Stimulated activated CD4-positive, alpha-beta T cell treated with anti-CD3 and anti-CD28 coated beads, Interleukin-15, amount 100 ng/mL, for 1 hour (primary cell): ENCODE data around the gene ARMC10.
"Not testable (repeated sequence)": the region's sequence is repeated elsewhere in the genome, so short reads cannot be mapped to it uniquely, and the experiment has no call there.

Source experiments
- DNase-seq, 2 donors: peaks; one replicate each; pipeline ENCODE4 v3.0.0-alpha.2; 2020; ENCODE audit warnings: low read depth in 1 of 2, low spot score in 1 of 2

ARMC10 gene

DNA sequence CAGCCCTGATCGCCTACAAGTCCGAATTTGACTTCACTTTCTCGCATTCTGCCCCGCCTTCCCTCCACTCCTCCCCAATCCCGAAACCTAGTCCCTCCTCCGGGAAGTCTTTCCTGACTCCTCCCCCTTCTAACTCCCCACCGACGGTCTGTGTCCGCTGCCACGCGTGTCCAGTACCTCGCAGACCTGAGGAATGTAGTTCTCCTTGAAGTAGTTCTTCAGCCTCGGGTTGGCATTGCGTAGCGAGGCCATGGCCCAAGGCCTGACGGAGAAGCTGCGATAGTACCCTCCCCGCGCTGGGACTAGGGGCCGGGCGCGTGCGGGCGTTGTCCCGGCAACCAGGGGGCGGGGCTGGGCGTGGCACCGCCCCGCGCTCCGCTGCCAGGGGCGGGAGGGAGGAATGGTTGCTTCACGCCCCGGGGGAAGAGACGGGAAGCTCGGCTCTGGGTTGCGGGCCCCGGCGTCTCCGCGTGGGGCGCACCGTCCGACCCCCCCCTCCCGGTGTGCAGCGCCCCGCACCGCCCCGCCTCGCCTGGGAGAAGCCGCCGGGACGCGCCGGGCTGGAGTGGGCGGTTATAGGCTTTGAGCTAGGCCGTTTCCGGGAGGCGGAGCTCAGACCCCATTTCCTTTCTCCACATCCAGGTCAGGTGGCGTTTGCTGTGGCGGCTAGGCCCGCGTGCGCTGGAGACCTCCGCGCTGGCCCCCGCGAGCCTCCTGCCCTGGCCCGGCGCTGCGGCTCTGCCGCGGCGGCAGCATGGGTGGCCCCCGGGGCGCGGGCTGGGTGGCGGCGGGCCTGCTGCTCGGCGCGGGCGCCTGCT is at the start of gene ARMC10, which contains the start of gene FBXL13:
ARMC10 (plus strand) TSS at position 622 of the 818 bp plus-strand sequence; CDS start at position 755, 133 bp downstream.
FBXL13 (minus strand) TSS at position 278 of the 818 bp plus-strand sequence.
- DNase-seq = peak; percentile 81 to 91

DNA sequence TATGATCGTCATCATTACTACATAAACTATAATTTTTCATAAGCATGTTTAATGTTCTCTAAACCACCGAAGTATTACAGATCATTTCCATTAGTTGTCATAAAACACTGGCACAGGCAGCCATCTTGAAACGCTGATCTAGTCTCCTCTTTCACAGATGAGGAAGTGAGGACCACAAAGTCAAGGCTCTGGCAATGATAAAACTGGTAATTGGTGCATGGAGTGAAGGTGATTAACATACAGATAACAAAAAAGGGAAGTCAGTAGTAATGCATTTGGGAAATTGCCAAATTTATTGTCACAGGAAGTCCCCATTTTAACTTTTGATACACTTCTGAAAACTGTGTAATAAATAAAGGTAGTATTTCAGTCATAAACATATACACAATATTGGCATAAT is 49.6 kb upstream of the ARMC10 start:
- no peak for DNase-seq

DNA sequence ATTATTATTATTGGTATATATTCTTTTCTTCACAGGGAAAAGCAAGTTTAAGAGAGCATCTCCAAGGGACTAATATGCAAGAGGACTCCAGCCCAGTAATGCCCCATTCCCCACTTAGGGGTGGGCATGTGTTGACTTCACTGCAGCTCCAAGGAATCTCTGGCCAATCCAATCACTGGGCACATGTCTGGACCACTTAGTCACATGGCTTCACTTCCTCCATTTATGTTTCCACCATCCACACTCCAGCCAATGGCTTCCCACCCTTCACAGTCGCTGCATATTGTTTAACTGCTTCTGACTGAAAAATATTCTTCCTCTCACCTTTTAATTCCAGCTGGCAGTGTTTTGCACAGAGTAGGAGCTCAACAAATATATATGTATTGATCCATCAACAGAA is 43.9 kb upstream of the ARMC10 start:
- DNase-seq = no peak

DNA sequence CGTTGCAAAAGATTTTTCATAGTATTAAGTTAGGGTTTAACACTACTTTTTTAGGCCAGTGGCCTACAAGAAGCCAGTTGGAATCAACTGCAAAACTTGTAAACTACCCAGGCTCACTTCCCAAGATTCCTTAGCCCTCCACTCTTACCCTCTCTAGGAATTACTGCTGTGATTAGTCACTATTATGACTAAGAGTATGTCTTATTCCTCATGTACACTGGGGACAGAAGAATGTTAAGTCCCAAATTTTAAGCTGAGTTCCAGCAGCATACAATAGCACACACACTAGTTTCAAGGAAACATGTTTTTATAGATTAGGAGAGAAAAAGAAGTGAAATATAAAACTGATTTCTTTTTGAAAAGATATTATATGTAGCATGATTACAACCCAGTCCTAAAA is 43.2 kb upstream of the ARMC10 start:
- no peak for DNase-seq

DNA sequence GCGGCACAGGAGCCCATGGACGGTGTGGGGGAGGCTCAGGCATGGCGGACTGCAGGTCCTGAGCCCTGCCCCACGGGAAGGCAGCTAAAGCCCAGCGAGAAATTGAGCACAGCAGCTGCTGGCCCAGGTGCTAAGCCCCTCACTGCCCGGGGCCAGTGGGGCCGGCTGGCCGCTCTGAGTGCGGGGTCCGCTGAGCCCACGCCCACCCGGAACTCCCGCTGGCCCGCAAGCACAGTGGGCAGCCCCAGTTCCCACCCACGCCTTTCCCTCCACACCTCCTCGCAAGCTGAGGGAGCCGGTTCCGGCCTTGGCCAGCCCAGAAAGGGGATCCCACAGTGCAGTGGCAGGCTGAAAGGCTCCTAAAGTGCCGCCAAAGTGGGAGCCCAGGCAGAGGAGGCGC is 40.6 kb upstream of the ARMC10 start:
- not testable (repeated sequence) for DNase-seq

DNA sequence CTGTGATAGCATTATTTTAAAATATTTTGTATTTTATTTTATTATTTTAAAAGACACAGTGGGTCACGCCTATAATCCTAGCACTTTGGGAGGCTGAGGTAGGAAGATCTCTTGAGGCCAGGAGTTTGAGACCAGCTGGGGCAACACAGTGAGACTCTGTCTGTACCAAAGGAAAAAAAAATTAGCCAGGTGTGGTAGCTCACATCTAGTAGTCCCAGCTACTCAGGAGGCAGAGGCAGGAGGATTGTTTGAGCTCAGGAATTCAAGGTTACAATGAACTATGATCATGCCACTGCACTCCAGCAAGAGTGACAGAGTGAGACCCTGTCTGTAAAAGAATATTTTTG is 37.5 kb upstream of the ARMC10 start:
- no peak for DNase-seq

DNA sequence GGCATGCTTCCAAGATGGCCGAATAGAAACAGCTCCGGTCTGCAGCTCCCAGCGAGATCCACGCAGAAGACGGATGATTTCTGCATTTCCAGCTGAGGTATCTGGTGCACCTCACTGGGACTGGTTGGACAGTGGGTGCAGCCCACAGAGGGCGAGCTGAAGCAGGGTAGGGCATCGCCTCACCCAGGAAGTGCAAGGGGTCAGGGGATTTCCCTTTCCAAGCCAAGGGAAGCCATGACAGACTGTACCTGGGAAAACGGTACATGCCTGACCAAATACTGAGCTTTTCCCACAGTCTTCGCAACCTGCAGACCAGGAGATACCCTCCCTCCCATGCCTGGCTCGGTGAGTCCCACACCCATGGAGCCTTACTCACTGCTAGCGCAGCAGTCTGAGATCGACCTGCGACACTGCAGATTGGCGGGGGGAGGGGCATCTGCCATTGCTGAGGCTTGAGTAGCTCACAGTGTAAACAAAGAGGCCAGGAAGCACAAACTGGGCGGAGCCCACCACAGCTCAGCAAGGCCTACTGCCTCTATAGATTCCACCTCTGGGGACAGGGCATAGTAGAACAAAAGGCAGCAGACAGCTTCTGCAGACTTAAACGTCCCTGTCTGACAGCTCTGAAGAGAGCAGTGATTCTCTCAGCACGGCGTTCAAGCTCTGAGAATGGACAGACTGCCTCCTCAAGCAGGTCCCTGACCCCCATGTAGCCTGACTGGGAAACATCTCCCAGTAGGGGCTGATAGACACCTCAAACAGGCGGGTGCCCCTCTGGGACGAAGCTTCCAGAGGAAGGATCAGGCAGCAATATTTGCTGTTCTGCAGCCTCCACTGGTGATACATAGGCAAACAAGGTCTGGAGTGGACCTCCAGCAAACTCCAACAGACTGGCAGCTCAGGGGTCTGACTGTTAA is 36.9 kb upstream of the ARMC10 start:
- not testable (repeated sequence) for DNase-seq

DNA sequence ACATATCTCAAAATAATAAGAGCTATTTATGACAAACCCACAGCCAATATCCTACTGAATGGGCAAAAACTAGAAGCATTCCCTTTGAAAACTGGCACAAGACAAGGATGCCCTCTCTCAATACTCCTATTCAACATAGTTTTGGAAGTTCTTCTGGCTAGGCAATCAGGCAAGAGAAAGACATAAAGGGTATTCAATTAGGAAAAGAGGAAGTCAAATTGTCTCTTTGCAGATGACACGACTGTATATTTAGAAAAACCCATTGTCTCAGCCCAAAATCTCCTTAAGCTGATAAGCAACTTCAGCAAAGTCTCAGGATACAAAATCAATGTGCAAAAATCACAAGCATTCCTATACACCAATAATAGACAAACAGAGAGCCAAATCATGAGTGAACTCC is 33.1 kb upstream of the ARMC10 start:
- DNase-seq = not testable (repeated sequence)

DNA sequence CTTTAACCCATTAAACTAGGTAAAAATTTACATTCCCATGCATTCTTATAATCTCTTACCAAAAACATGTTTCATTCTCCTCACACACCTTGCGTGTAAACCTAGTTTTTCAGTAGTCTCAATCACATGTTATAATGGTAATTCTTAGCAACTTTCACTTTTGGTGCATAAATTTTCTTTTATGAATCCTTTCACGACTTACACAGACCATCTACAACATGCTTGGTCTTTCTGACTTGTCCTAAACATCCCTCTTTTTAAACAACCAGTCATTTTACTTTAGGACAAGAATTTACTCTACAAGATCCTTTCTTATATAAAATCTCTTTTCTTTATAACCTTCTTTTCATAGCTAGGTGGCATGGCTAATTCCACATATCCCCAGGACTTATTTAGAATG is 26.1 kb upstream of the ARMC10 start:
- no peak for DNase-seq

DNA sequence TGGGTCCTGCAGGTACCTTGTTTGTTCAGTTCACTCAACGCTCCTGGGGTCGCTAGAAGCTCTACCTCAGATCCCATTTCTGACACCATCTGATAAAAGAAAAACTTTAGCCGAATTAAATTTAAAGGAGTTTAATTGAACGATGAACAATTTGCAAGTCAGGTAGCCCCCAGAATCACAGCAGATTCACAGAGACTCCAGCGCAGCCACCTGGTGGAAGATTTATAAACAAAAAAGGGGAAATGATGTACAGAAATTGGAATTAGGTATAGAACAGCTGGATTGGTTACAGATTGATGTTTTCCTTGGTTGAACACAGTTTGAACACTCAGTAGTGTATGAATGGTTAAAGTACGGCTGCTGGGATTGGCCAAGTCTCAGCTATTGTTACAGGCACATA is 23.4 kb upstream of the ARMC10 start:
- no peak for DNase-seq

DNA sequence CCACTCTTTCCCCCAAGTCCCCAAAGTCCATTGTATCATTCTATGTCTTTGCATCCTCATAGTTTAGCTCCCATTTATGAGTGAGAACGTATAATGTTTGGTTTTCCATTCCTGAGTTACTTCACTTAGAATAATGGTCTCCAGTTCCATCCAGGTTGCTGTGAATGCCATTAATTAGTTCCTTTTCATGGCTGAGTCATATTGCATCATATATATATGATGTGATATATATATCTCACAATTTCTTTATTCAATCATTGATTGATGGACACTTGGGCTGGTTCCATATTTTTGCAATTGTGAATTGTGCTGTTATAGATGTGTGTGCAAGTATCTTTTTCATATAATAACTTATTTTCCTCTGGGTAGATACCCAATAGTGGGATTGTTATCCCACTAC is 18.9 kb upstream of the ARMC10 start:
- not testable (repeated sequence) for DNase-seq

DNA sequence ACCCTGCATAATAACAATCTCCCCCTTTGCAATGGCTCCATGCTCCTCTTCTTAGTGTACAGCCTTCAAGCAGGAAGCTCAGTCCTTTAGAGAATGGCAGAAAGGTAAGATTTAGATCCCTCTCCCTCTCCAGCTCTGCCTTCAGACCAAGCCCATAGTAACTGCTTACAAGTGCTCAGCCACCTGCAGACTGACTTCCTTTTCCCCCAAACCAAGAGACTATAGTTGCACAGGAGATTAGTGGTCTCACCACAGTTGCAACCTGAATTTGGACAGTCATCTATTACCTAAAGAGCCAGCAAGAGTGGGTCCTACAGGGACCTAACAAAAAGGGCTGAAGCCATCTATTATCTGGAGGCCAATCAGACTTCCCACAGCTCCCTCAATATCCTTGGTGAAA is 16.8 kb upstream of the ARMC10 start:
- no peak for DNase-seq

DNA sequence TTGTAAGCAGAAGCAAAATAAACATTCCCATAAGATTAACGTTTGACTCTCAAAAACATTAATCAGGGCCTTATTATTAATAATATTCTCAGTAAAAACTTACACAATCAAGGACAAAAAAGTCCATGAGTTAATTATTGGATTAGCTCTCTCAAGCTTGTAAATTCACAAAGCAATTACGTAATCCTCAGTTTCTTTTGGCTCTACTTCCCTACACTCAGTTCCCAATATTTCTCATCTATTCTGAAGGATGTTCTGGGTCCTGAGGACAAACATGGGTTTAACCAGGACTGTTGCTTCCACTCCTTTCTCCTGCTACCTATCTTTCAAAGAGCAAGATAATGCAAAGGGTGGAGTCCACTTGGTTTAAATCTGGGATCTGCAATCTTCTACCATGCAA is 15.5 kb upstream of the ARMC10 start:
- no peak for DNase-seq

DNA sequence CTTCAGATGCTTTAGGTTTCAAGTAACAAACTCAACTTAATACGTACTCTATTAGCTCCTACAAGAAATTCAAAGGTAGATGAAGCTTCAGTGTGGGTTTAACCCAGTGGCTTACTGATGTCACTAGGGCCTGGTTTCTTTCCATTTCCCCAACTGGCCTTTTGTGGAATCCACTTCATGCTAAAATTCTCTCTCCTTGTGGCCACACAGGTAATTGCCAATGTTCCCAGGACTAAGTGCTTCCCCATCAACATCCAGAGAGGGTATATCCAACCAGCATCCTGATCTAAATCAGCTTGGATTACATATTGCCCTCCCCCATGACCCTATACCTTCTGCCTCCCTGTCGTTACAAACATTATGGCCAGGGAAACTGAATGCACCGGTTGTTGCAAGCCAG is 11.0 kb upstream of the ARMC10 start:
- no peak for DNase-seq

DNA sequence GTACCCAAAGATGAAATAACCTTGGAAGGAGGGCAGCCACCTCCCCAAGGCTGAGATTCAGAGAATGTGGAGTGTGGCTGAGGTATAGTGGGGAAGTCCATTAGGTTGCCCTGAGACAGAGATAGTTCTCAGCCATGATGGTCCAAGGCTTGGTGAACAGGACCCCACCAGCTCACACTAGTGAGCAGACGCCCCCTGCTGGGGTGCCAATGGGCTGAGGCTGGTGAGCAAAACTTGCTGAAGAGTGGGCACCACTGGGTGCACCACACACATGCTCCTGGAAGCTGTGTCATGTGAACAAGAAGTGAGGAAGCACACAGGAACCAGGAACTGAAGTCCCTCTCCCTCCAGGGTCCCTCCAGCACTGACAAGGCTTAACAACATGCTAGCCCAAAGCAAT is 9.3 kb upstream of the ARMC10 start:
- peak in 1 of 2 donors; percentile 31 for DNase-seq

DNA sequence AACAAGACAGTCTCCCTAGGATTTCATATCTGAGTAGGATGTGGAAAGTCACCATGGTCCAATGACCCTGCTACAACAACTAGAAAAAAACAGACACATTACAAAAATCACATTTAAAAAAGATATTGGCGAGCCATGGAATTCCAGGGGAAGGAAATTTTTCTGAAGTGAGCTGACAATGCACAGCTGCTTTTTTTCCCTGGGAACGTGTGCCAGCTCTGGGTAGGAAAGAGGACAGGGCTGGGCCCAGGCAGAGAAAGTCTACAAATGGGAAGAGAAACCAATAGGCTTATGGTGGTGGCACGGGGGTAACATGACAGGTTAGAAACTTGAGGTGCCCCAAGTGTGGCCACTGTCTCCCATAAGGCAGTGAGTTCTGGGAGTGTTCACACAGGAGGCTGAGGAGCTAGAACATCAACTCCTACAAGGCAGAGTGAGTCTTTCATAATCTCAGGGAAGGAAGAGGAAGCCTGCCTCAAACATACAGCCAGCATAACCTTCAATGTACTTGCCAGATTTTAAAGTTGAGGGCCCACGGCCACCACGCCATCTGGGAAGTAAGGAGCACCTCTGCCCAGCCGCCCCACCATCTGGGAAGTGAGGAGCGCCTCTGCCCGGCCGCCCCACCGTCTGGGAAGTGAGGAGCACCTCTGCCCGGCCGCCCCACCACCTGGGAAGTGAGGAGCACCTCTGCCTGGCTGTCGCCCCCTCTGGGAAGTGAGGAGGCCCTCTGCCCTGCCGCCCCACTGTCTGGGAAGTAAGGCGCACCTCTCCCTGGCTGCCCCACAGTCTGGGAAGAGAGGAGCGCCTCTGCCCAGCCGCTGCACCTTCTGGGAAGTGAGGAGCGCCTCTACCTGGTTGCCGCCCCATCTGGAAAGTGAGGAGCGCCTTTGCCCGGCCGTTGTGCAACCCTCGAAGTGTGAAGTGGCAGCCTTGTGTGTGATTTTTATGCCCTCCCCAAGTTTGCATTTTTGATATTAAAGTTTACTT is 6.2 kb upstream of the ARMC10 start:
- DNase-seq = no peak

DNA sequence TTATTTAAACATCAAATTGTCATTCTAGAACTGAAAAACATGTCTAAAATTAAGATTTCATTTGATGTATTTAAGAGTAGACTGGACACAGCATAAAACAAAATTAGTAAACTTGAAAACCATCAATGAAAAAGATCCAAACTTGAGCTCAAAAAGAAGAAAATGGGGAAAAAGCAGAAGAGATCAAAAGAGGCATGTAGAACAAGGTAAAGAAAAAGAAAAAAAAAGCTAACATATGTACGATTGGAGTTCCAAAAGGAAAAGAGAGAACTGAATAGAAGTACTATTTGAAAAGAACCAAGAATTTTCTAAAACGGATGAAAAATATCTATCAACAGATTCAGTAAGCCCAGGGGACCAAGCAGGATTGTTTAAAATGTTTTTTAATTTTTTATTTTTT is 3.9 kb upstream of the ARMC10 start:
- no peak for DNase-seq

DNA sequence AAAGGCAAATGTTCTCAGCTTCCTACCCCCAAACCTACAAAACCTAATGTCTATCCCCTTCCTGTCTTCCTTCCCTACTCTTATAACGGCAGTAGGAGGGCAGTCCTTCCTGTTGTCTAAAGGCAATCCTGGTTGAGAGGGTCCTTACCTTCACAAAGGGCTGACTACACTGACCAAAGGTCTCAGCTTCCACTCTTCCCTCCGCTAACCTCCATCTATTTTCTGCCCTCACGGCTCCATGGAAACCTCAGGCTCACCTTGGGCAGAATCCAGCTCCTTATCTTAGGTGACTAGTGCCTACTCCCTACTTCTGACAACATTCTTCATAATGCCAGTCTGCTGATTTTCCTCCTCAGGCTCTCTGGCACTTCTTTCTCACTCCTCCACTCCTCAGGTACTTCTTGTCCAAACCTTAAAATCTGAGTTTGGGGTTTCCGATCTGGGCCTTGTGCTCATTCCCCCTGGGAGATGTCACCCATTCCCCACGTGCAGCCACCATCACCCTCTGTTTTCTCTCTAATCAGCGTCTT is 886 bp upstream of the ARMC10 start:
- no peak for DNase-seq

DNA sequence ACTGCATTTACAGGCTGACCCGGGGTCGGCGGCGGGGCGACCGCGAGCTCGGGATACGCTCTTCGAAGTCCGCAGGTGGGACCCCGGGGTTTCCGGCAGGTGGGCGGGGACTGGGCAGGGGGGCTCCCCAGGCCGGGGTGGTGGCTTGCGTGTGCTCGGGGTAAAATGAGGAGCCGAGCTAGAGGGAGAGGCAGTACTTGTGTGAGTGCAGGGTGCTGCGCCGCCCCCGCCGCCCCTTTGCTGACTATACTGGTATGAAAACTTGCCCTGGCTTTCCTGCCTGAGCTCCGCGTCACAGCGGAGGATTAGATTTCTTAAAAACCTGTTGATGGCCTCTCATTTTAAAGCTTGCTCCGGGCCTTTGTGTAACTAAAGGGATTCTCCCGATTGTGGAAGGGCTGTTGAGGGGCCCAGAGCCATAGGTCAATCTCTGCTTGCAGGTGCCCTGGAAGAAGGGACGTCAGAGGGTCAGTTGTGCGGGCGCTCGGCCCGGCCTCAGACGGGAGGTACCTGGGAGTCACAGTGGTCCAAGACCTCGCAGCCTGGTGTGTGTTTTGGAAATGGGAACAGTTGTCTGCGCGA is 488 bp downstream of the ARMC10 start:
- DNase-seq = peak; percentile 26 to 75

DNA sequence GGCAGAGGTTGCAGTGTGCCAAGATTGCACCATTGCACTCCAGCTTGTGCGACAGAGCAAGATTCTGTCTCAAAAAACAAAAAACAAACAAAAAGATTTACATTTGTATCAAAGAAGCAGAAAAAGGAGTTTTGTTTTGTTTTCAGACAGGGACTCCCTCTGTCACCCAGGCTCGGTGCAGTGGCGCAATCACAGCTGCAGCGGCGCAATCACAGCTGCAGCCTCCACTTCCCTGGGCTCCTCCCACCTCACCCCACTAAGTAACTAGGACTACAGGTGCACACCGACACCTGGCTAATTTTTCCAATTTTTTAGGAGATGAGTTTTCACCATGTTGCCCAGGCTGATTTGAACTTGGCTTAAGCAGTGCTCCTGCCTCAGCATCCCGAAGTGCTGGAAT is 1.8 kb downstream of the ARMC10 start:
- DNase-seq = no peak
